CD4-positive, CD25-positive, alpha-beta regulatory T cell (primary cell): ENCODE measurements around the gene AGK. TPM values are rescaled to one million over a fixed set of nuclear protein-coding genes. Genes with fewer than 3 reads are reported as not detected.
A peak's percentile ranks its signal among the peaks of the same experiment; 100 is the strongest.

Experiments used
- ATAC-seq, 2 donors: fragments of 150-1000 bp; cut with Tn5 transposase; one replicate each; pipeline ENCODE4 v1.10.0; 2021; ENCODE audit warnings: low read depth in 2 of 2, moderate number of reproducible peaks in 2 of 2, moderate library complexity in 1 of 2
- DNase-seq, 3 donors: peaks; one replicate each; pipeline versions ENCODE4 v3.0.0 to v3.0.0-alpha.2; 2012 to 2022; ENCODE audit warnings: mixed read lengths in 1 of 3
- H3K27ac ChIP-seq: one replicate; pipeline ENCODE4 v1.7.0; 2013; ENCODE audit warnings: mild to moderate bottlenecking, low read length; ENCODE audit not compliant: insufficient read depth, poor library complexity, severe bottlenecking
- H3K27me3 ChIP-seq: one replicate; pipeline ENCODE4 v1.7.0; 2013; ENCODE audit warnings: low read length; ENCODE audit not compliant: control insufficient read depth, insufficient read depth
- H3K36me3 ChIP-seq: one replicate; pipeline ENCODE4 v1.7.0; 2013; ENCODE audit warnings: mild to moderate bottlenecking, low read length, moderate library complexity; ENCODE audit not compliant: control insufficient read depth, insufficient read depth
- H3K4me1 ChIP-seq: 2 replicates; pipeline ENCODE4 v1.7.0; 2013; ENCODE audit warnings: mild to moderate bottlenecking, low read length; ENCODE audit not compliant: insufficient read depth, control insufficient read depth, poor library complexity, severe bottlenecking
- H3K4me3 ChIP-seq: one replicate; pipeline ENCODE4 v1.7.0; 2013; ENCODE audit warnings: low read depth, mild to moderate bottlenecking, low read length, moderate library complexity
- H3K9me3 ChIP-seq, 2 experiments: 1 replicate in 1 of 2; 2 replicates in 1 of 2; pipeline ENCODE4 v1.7.0; 2013; ENCODE audit warnings: low read length in 2 of 2, mild to moderate bottlenecking in 1 of 2, moderate library complexity in 1 of 2; ENCODE audit not compliant: control insufficient read depth in 2 of 2
- H3K27ac Mint-ChIP-seq, 3 donors: one replicate each; pipeline ENCODE4 v1.8.0; 2020 to 2022; ENCODE audit warnings: mild to moderate bottlenecking in 3 of 3, mixed read lengths in 3 of 3, moderate library complexity in 2 of 3
- H3K27me3 Mint-ChIP-seq: one replicate; pipeline ENCODE4 v1.8.0; 2022; ENCODE audit warnings: mild to moderate bottlenecking, mixed read lengths
- H3K36me3 Mint-ChIP-seq: one replicate; pipeline ENCODE4 v1.8.0; 2020; ENCODE audit warnings: mixed read lengths
- H3K4me1 Mint-ChIP-seq, 4 donors: one replicate each; pipeline ENCODE4 v1.8.0; 2020 to 2022; ENCODE audit warnings: mixed read lengths in 4 of 4, mild to moderate bottlenecking in 1 of 4
- H3K4me3 Mint-ChIP-seq, 4 donors: one replicate each; pipeline ENCODE4 v1.8.0; 2020 to 2022; ENCODE audit warnings: mild to moderate bottlenecking in 4 of 4, mixed read lengths in 4 of 4, moderate library complexity in 3 of 4
- H3K9me3 Mint-ChIP-seq, 7 donors: one replicate each; pipeline ENCODE4 v1.8.0; 2020 to 2022; ENCODE audit warnings: mixed read lengths in 7 of 7, mild to moderate bottlenecking in 3 of 7, moderate library complexity in 2 of 7
- polyA plus RNA-seq, 4 donors: library from polyadenylated mRNA; unstranded; fragments of 300-500 nt; fragmentation: Illumina TruSeq; gene quantifications; one replicate each; pipeline ENCODE4 v1.2.3, GENCODE V29; 2021
- total RNA-seq: library from RNA; stranded (reverse); gene quantifications from one replicate; pipeline ENCODE4 v1.2.3, GENCODE V29; 2022

The AGK gene
- total and polyA plus RNA-seq, 5 donors from 2014 or later: 28.6 to 38.1 (median 35.1) TPM

DNA sequence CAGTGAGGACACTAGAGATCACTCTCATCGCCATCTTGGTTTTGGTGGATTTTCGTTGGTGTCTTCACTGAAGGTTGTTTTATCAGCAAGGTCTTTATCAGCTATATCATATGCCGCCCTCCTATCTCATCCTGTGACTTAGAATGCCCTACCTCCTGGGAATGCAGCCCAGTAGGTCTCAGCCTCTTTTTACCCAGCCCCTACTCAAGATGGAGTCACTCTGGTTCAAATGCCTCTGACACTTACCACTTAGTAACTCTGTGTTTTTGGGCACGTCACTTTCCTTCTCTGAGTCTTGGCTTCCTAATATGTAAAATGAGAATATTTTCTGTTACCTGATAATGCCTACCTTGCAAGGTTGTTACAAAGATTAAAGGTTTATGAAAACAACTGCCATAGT lies 37.7 kb downstream of the AGK start:
- ATAC-seq: no peak
- peaks cover 46% of the 10 kb centered on the region for H3K36me3 Mint-ChIP-seq
- H3K27me3 Mint-ChIP-seq: no peaks in the 10 kb centered on the region

DNA sequence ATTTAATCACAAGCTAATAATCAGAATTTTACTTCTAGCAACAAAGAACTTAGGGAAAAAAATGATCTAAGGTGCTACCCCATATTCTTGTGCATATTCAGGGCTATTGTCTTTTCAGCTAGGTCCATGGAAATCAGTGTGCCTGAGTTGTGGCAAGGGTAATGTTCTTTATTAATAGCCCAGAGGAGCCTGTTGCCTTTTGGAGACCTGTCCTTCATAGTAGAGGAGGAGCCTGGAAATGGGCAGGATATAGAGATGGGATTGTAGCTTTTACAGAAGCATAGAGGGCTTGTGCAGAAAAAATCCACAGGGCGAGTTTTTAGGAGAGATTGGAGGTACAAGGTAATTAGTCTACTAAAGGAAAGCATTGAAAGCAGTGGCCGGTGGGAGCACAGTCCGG lies 38.9 kb downstream of the AGK start:
- no peaks in the 10 kb centered on the region for H3K4me1 ChIP-seq
- Mint-ChIP-seq H3K27ac (peak overlapping the region in 1 of 3 donors; percentile 85), H3K36me3 (peaks cover 44% of the 10 kb centered on the region), H3K9me3 (peaks cover 0 to 2% (median 0%) of the 10 kb centered on the region in 7 donors), H3K27me3 (no peaks in the 10 kb centered on the region), H3K4me1 (peaks cover 9 to 17% (median 13%) of the 10 kb centered on the region in 4 donors), H3K4me3 (no peak overlapping the region)
- no peak overlapping the region for H3K27ac ChIP-seq
- ATAC-seq: no peak
- no peak for DNase-seq
- H3K9me3 ChIP-seq: no peaks in the 10 kb centered on the region
- peaks cover 6% of the 10 kb centered on the region for H3K36me3 ChIP-seq
- H3K4me3 ChIP-seq: no peak overlapping the region
- no peaks in the 10 kb centered on the region for H3K27me3 ChIP-seq

More for the DNA sequence above, 37.7 kb downstream of the AGK start:
- peaks cover 0 to 2% (median 0%) of the 10 kb centered on the region in 7 donors for H3K9me3 Mint-ChIP-seq
- H3K4me1 ChIP-seq: no peaks in the 10 kb centered on the region
- H3K4me1 Mint-ChIP-seq: peaks cover 11 to 20% (median 17%) of the 10 kb centered on the region in 4 donors
- no peak overlapping the region for H3K4me3 ChIP-seq
- H3K4me3 Mint-ChIP-seq: no peak overlapping the region
- H3K27me3 ChIP-seq: no peaks in the 10 kb centered on the region
- H3K27ac Mint-ChIP-seq: peak overlapping the region in 1 of 3 donors; percentile 35
- no peaks in the 10 kb centered on the region for H3K9me3 ChIP-seq
- peaks cover 6% of the 10 kb centered on the region for H3K36me3 ChIP-seq
- no peak for DNase-seq
- H3K27ac ChIP-seq: no peak overlapping the region

DNA sequence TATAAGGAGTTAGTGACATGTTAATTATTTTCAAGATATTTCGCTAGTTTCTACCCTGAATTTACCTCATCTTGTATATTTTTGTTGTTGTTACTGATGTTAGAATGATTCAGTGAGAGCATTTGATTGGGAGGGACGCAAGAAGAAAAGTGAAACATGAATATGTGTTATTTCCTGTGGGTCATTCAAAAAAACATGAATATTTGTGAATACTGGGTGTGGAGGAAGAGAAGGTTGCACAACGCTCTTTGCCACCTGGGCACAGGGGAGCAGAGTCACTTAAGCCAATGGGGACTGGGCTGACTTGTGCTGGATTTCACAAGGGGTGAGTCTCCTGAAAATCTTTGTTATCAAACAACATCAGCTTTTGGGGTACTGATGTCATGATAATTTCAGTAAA lies 39.5 kb downstream of the AGK start:
- Histone ChIP-seq H3K27ac (no peak overlapping the region), H3K4me1 (no peaks in the 10 kb centered on the region), H3K9me3 (no peaks in the 10 kb centered on the region), H3K4me3 (no peak overlapping the region), H3K27me3 (no peaks in the 10 kb centered on the region), H3K36me3 (peaks cover 9% of the 10 kb centered on the region)
- H3K27ac Mint-ChIP-seq: peak overlapping the region in 1 of 3 donors; percentile 2
- H3K4me1 Mint-ChIP-seq: peaks cover 6 to 17% (median 12%) of the 10 kb centered on the region in 4 donors
- no peak for ATAC-seq
- H3K4me3 Mint-ChIP-seq: no peak overlapping the region
- peak in 1 of 3 donors; percentile 18 for DNase-seq
- H3K36me3 Mint-ChIP-seq: peaks cover 42% of the 10 kb centered on the region
- H3K27me3 Mint-ChIP-seq: no peaks in the 10 kb centered on the region
- peaks cover 0 to 2% (median 0%) of the 10 kb centered on the region in 7 donors for H3K9me3 Mint-ChIP-seq

DNA sequence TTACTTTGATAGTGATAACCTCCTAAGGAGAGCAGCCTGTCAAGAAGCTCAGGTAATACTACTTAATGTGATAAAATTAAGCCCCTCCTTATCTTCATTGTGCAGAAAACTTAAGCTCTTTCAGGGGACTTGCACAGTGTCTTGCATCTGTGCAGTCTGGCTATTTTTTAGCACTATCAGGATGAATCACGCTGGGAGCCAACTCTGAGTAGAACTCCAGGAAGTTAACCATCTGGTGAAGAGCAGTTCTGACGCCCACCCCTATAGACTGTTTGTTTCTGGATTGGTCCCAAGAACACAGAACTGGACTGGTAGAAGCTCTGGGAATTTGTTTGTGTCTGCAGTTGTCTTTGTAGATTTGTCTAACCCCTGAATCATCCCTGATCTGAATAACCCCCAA lies 41.9 kb downstream of the AGK start:
- no peak for ATAC-seq
- no peak overlapping the region for H3K4me3 Mint-ChIP-seq
- H3K9me3 Mint-ChIP-seq: peaks cover 0 to under 1% (median 0%) of the 10 kb centered on the region in 7 donors
- peaks cover 6 to 12% (median 9%) of the 10 kb centered on the region in 4 donors for H3K4me1 Mint-ChIP-seq
- Histone ChIP-seq H3K4me3 (no peak overlapping the region), H3K9me3 (no peaks in the 10 kb centered on the region), H3K27ac (no peak overlapping the region), H3K4me1 (no peaks in the 10 kb centered on the region), H3K36me3 (peaks cover 22% of the 10 kb centered on the region), H3K27me3 (no peaks in the 10 kb centered on the region)
- no peak overlapping the region for H3K27ac Mint-ChIP-seq
- H3K36me3 Mint-ChIP-seq: peaks cover 45% of the 10 kb centered on the region
- DNase-seq: no peak
- no peaks in the 10 kb centered on the region for H3K27me3 Mint-ChIP-seq

DNA sequence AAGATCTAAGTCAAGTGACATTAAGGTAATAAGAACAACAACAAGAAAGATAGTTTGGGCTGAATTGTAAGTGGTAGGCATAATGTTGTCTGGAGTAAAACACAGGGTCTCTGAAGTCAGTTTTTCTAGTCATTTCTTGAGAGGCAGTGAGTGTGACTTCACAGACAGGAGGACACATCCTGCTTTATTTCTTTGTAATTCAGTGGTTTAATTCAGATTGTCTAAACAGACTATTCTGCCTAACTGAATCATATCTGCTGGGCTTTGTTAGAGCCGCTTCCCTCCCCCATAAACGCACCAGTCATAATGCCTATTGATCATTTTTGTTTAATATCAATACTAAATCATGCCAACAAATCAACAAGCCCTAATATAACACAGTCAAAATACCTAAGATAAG lies 46.8 kb downstream of the AGK start:
- ATAC-seq: no peak
- Histone ChIP-seq H3K27ac (no peak overlapping the region), H3K27me3 (no peaks in the 10 kb centered on the region), H3K4me1 (no peaks in the 10 kb centered on the region), H3K4me3 (no peak overlapping the region), H3K36me3 (peaks cover 39% of the 10 kb centered on the region), H3K9me3 (no peaks in the 10 kb centered on the region)
- Mint-ChIP-seq H3K36me3 (peaks cover 57% of the 10 kb centered on the region), H3K27ac (peak overlapping the region in 1 of 3 donors; percentile 21), H3K9me3 (no peaks in the 10 kb centered on the region), H3K27me3 (no peaks in the 10 kb centered on the region), H3K4me3 (no peak overlapping the region), H3K4me1 (peaks cover 0 to 13% (median 3%) of the 10 kb centered on the region in 4 donors)
- DNase-seq: no peak

DNA sequence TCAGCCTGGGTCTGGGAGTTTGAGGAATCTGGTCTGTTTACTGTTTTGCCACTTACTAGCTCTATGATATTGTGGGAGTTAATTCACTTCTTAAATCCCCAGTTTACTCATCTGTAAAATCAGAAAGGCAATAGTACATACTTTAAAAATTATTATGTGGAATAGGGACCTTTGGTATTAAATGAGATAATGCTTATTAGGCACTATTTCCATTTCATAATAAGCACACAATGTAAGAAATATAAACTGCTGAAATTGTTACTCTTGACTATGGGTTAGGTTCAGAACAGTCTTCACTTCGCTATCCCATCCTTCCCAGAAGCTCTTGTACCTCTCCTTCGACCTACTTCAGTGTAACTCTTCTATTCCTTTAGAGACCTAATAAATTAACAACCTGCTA lies 47.2 kb downstream of the AGK start:
- ATAC-seq (no peak), DNase-seq (no peak)
- Mint-ChIP-seq H3K4me3 (no peak overlapping the region), H3K36me3 (peaks cover 53% of the 10 kb centered on the region), H3K27me3 (no peaks in the 10 kb centered on the region), H3K9me3 (no peaks in the 10 kb centered on the region), H3K27ac (peak overlapping the region in 1 of 3 donors; percentile 43), H3K4me1 (peaks cover 0 to 13% (median 3%) of the 10 kb centered on the region in 4 donors)
- peaks cover 35% of the 10 kb centered on the region for H3K36me3 ChIP-seq
- no peaks in the 10 kb centered on the region for H3K4me1 ChIP-seq
- no peak overlapping the region for H3K27ac ChIP-seq
- H3K9me3 ChIP-seq: no peaks in the 10 kb centered on the region
- H3K27me3 ChIP-seq: no peaks in the 10 kb centered on the region
- H3K4me3 ChIP-seq: no peak overlapping the region

DNA sequence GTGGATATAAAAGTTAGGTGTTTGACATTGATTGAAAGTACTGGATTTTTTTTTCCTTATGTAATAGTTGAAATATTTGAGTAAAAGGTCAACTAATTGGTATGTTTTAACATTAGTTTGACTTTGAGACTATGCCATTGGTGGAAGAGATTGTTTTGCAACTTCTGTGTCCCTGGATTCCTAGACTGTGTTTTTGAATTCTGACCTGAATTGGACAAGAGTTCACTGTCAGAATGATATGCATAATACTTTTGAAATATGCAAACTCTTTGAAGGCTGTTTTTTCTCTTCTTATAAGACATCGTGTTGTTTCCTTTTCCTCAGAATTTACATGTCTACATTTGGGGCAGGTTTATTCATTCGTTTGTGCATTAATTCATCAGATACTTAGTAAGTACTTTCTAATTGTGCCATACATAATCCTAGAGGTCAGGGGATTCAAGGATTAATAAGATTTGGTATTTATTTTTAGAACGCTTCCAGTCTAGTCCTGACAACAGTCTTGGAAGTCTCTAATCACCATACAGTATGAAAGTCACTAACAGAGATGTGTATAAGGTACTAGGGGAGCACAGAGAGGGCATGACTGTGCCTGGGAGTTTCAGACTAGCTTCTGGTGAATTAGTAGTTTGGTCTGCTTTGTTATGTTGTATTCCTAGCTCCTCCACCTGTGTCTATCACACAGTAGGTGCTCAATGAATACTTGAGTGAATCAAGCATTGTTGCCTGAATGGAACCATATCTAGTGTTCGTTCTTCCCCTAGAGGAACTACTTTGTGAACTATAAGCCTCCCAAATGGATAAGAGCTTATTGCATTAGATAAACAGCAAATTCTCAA lies 49.2 kb downstream of the AGK start:
- H3K9me3 ChIP-seq: no peaks in the 10 kb centered on the region
- Mint-ChIP-seq H3K9me3 (no peaks in the 10 kb centered on the region), H3K36me3 (peaks cover 45% of the 10 kb centered on the region), H3K4me1 (peaks cover 0 to 12% (median 3%) of the 10 kb centered on the region in 4 donors), H3K27me3 (no peaks in the 10 kb centered on the region), H3K27ac (no peak overlapping the region), H3K4me3 (no peak overlapping the region)
- DNase-seq (no peak), ATAC-seq (no peak)
- H3K36me3 ChIP-seq: peaks cover 41% of the 10 kb centered on the region
- no peak overlapping the region for H3K27ac ChIP-seq
- no peaks in the 10 kb centered on the region for H3K27me3 ChIP-seq
- no peaks in the 10 kb centered on the region for H3K4me1 ChIP-seq
- H3K4me3 ChIP-seq: no peak overlapping the region

DNA sequence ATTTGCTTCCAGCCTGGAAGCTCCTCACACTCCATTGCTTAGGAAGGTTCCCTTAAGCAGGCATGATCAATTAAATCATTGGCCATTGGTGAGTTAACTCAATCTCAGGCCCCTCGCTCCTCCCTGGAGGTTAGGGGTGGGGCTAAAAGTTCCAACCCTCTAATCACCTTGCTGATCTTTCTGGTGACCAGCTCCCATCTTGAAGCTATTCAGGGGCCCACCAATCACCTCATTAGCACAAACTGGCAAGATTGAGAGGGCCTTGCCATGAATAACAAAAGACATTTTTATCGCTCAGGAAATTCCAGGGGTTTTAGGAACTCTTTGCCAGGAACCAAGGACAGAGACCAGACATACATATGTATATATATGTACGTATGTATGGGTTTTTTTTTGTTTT lies 58.4 kb downstream of the AGK start:
- no peak overlapping the region for H3K4me3 Mint-ChIP-seq
- ATAC-seq (no peak), DNase-seq (no peak)
- H3K27ac Mint-ChIP-seq: no peak overlapping the region
- H3K36me3 ChIP-seq: peaks cover 31% of the 10 kb centered on the region
- H3K4me1 ChIP-seq: no peaks in the 10 kb centered on the region
- peaks cover 0 to 4% (median 1%) of the 10 kb centered on the region in 4 donors for H3K4me1 Mint-ChIP-seq
- no peaks in the 10 kb centered on the region for H3K9me3 Mint-ChIP-seq
- H3K27me3 Mint-ChIP-seq: no peaks in the 10 kb centered on the region
- H3K36me3 Mint-ChIP-seq: peaks cover 41% of the 10 kb centered on the region
- no peak overlapping the region for H3K27ac ChIP-seq
- H3K9me3 ChIP-seq: no peaks in the 10 kb centered on the region
- no peaks in the 10 kb centered on the region for H3K27me3 ChIP-seq
- no peak overlapping the region for H3K4me3 ChIP-seq
